Retina (tissue), 1 donor: Measurements from ENCODE around the gene SCAMP4.

Experiments used
- DNase-seq: peaks from one replicate; pipeline ENCODE4 v3.0.0-alpha.2; 2016

The SCAMP4 gene

DNA sequence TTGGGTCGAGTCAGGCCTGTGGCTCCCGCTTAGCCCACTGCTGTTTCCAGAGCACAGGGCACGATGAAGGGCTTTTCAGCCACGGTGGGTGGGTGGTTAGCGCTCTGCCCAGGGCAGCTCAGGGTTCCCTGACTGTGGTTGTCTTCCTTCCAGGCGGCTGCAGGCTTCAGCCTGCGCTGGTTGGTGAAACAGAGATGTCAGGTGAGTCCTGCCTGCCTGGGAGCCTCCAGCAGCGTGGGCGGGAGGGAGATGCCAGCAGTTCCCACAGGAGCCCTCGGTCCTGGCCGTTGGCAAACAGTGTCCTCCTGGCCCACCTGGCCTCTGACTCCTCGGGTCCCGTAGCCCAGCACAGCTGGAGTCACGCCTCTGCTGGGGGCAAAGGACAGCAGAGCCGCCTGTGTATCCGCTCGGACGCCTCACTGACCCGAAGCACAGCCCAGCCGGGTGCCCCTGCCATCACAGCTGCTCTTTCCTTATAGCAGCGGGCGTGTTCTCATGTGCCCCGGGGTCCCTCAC lies 9.7 kb downstream of the SCAMP4 start:
- DNase-seq: no peak

DNA sequence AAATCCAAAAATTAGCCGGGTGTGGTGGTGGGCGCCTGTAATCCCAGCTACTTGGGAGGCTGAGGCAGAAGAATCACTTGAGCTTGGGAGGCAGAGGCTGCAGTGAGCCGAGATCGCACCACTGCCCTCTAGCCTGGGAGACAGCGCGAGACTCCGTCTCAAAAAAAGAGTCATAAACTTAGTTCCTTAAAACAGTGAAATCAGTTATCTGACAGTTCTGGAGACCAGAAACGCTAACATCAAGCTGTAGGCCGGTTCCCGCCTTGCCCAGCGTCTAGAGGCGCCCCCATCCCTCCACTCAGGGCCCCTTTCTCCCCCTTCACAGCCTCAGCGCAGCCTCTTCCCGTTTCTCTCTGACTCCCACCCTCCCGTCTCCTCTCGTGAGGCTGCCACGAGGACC lies 11.9 kb downstream of the SCAMP4 start:
- DNase-seq: no peak

DNA sequence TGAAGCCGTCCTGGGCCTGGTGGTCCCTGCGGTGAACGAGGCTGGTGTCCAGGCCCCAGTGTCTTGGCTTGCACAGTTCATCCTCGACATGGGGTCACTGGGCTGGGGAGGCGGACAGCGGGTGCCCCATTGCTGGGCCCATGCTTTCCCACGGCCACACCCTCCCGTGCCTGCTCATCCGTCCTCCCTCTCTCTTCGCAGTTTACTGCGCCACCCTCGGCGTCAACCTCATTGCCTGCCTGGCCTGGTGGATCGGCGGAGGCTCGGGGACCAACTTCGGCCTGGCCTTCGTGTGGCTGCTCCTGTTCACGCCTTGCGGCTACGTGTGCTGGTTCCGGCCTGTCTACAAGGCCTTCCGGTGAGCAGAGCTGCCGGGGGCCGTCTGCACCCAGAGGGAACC lies 12.7 kb downstream of the SCAMP4 start:
- no peak for DNase-seq

DNA sequence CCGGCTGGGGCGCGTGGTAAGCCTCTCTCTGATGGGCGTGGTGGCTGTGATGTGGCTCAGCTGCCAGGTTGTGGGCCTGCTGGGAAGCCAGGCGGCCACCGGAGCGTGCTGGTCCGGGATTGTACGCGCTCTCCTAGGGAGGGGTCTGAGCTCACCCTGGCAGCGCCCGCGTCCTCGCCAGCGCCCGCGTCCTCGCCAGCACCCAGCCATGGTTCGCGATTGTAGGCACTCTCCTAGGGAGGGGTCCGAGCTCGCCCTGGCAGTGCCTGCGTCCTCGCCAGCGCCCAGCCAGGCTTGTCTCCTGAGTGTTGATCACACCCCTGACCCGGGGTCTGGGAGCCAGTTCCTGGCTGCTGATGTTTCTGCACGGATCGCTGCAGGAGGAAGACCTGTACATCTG lies 13.8 kb downstream of the SCAMP4 start:
- DNase-seq: no peak

DNA sequence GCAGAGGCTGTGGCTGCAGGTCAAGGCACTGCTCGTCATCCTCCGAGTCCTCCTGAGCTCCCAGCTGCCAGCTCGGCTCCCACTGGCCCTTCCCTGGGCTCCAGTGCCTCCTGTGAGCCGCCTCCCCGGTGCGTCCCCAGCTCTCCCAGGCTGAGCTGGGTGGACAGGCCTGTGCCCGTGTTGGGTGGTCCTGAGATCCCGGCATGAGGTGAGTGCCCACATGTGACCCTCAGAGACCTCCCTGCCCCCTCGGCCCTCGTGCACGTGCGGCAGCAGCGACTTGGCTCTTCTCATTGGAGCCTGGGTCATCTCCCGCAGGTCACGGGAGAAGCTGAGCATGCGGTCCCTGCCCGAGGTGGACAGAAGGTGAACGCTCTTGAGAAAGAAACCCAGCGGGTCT lies 15.4 kb downstream of the SCAMP4 start:
- no peak for DNase-seq

DNA sequence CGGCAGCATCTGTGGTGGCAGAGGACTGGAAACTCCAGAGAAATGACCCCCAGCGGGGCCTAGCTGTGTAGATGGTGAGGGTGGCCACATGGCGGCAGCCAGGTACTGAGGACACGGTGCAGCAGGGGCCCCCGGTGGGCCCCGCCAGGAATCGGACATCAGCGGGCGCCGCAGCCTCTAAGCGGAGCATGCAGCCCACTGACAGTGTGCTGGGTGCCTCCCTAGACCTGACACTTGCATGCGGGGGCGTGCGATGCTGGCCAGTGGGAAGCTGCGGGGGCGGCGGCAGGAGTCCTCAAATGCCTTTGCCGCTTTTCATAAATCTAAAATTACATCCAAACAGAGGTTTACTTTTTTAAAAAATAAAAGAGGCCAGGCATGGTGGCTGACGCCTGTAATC lies 16.1 kb downstream of the SCAMP4 start:
- no peak for DNase-seq

DNA sequence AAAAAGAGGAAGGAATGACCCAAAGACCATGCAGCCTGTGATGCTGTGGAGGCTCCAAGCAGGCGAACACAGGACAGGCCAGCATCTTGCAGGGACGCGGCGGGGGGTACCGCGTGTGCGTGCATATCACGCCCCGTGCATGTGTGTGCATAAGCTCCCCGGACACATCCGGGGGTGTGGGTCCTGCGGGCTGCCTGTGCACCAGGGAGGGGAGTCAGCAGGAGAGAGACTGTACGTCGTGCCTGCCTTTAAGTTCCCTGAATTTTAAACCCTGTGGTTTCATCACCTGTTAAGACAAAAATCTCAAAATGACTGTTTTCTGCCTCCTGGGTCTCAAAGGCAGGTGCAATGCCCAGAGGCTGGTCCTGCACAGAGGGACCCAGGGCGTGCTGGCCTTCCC lies 16.6 kb downstream of the SCAMP4 start:
- no peak for DNase-seq

DNA sequence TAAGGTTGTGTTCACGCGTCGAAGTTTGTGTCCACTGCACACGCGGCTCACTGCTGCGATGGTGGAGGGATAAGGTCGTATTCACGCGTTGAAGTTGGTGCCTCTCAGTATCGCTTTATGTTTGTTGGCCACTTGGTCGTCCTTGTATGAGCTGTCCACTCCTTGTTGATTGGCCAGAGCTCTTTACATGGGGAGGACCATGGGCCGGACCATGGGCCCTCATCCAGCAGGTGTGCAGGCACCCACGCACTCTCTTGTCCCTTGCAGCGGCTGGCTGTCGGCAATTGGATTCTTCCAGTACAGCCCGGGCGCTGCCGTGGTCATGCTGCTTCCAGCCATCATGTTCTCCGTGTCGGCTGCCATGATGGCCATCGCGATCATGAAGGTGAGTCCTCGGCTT lies 17.6 kb downstream of the SCAMP4 start:
- no peak for DNase-seq

DNA sequence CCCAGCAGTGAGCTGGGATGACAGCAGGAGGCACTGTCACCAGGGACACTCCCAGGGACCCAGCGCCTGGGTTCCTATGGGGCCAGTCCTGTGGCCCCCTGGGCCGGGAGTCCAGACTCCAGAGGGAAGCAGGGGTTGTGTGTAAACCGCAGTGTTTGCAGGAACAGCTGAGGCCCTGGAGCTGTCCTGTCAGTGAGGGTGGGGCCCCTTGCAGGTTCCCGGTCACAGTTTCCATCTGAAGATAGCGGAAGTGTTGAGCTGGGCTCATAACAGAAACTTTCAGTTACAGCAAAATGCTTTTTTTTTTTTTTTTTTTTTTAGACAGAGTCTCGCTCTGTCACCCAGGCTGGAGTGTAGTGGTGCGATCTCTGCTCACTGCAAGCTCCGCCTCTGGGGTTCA lies 18.1 kb downstream of the SCAMP4 start:
- DNase-seq: no peak

DNA sequence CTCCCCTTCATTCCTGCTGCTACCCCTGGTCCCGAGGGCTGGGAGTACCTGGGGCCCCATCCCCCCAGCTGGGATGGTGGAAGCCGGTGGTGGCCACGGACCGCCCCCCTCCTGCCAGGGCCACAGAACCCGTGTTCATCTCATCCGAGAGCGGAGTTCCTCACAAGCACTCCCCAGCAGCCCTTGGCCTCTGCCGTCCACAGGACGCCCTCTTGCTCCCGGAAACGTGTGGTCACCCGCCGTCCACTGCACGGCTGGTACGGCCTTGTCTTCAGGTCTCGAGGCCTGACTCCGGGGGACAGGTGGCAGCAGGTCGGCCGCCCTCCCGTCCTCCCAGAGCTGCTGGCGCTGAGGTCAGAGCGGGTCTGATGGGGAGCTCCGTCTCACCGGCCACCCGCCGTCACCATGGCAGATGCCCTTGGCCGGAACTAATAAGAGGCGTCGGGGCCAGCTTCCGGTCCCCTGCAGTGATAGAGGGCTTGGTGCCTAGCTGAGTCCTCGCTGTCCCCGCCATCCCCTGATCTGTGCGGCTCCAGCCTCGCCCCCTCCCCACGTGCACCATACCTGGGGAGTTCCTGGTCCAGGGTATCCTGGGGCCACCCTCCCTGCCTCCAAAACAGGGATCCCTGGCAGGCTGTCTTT lies 19.2 kb downstream of the SCAMP4 start:
- DNase-seq: no peak

DNA sequence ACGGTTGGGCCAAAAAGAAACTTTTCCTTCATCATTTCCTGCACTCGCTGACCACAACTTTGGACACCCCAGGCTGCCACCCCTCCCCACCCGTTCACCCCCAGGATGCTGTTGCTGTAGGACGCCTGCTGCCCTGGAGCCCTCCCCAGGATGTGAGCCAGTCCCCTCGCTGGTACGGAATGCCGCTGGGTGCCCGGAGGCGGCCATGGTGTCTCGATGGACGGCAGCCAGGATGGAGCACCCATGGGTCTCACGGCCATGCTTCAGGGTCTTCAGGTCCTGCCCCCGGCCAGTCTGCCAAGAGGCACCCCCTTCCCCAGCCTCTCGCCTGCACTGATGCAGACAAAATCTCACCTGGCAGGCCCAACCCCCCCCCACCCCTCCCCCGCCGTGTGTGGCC lies 20.3 kb downstream of the SCAMP4 start:
- no peak for DNase-seq

DNA sequence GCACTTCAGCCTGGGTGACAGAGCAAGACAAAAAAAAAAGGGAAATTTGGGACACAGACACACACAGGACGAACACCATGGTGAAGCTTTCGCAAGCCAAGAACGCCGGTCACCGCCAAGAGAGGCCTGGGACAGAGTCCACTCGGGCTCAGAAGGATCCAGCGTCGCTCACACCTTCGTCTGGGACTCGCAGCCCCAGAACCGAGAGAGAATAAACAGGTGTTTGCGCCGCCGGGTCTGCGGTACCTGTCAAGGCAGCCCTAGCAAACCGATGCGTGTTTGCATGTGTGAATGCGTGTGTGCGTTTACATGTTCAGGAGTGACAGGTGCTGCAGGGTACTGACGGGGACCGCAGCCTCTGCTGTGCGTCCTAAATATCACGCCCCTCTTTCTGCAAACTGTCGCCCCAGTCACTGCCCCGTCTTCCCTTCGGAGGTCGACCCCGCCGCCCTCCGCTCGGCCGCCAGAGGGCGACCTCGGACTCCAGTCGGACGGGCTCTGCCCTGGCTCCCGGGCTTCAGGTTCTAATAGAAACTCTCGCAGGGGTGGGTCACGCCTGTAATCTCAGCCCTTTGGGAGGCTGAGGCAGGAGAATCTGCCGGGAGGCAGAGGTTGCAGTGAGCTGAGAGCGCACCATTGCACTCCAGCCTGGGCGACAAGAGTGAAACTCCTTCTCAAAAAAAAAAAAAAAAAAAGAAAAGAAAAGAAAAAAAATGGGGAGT lies 24.0 kb downstream of the SCAMP4 start:
- peak; percentile 90 for DNase-seq

DNA sequence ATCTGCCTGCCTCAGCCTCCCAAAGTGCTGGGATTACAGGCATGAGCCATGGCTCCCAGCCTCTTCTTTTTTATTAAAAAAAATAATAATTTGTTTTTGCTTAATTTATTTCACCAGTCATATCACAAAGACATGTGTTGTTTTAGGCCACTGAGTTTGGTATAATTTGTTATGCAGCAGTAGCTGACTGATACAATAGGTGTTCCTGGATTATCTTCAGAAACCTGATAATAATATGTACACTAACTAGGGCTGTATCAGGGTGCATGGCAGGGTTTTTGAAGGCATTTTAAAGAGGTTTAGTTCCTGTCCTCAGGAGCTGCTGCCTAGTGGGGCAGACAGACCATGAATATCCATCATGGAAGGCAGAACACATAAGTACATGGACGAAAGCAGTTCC lies 26.2 kb downstream of the SCAMP4 start:
- DNase-seq: no peak

DNA sequence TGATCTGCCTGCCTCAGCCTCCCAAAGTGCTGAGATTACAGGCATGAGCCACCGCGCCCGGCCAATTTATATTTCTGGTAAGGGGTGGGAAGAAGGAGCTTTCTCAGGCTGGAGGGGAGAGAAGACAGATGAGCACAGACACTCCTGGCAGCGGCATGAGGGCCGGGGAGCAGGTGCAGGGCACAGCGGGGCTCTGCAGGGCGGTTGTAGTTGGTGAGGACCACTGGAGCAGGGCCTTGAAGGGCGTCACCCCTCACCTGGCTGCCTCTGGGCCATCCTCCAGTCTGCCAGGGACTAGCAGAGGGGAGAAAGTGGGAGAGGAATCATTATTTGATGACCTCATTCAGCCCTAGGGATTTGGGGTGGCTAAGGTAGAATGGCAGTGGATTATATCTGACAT lies 27.2 kb downstream of the SCAMP4 start:
- no peak for DNase-seq

DNA sequence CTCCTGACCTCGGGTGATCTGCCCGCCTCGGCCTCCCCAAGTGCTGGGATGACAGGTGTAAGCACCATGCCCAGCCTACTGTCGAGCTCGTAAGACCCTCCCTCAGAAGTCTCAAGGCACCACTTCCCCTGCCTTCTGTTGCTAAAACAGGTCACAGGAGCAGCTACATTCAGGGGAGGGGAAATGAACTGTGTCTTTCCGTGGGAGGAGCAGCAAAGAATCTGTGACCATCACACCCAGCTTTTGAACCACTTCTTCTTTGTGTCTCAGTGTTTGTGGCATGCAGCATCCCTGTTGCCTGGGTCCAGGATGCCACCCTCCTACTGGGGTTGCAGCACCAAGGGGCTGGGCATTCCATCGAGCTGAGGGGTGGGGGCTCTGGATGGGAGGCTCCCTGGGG lies 28.0 kb downstream of the SCAMP4 start:
- DNase-seq: no peak

DNA sequence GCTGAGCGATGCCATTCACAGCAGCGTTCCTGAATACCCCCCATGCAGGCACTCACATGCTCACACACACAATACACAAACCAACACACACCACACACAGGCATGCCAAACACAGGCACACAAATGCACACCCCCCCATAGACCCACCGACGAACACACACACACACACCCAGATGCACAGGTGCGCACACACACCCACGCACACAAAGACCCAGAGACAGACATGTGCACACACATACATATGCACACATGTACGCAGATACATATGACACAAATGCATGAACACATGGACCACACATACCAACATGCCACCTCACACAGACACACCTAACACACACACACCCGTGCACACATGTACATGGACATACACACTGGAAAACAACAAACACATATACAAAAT lies 28.7 kb downstream of the SCAMP4 start:
- no peak for DNase-seq

DNA sequence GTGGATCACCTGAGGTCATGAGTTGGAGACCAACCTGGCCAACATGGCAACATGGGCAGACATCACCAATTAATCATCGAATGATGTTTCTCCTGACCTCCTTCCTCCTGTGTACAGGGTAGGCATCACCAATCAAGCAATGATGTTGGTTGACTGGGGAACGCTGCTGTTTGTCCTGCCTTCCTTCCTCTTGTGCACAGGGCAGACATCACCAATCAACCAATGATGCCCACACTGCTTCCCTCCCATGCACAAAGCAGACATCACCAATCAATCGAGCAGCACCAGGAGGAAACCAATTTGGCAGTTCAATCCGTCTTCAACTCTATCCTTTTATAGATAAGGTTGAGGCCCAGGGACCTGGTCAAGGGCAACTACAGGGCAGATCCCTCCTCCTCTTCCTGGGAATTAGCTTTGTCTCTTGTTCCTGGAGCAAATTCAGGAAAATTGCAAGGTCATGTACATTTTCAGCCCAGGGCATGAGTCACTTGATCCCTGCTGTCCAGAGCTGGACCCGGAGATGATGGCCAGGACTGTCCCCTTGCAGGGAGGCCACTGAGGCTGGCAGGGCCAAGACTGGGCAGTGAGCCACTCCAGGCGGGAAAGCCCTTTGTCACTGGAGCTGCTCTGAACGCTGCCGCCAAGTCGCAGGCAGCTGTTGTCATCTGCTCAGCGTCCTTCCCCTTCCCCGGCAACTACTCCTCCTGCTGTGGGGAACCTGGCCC lies 30.4 kb downstream of the SCAMP4 start:
- DNase-seq: no peak

DNA sequence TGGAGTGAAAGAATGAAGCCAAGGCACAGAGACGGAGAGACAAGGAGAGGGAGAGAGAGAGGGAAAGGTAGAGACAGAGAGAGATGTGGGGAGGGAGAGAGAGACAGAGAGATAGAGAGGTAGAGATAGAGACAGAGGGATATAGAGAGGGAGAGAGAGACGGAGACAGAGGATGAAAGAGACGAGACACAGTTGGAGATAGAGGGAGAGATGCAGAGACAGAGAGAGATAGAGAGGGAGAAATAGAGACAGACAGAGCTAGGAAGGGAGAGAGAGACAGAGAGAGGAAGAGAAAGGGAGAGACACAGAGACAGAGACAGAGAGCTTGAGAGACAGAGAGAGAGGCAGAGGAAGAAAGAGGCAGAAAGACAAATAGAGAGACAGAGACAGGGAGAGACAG lies 31.2 kb downstream of the SCAMP4 start:
- no peak for DNase-seq

DNA sequence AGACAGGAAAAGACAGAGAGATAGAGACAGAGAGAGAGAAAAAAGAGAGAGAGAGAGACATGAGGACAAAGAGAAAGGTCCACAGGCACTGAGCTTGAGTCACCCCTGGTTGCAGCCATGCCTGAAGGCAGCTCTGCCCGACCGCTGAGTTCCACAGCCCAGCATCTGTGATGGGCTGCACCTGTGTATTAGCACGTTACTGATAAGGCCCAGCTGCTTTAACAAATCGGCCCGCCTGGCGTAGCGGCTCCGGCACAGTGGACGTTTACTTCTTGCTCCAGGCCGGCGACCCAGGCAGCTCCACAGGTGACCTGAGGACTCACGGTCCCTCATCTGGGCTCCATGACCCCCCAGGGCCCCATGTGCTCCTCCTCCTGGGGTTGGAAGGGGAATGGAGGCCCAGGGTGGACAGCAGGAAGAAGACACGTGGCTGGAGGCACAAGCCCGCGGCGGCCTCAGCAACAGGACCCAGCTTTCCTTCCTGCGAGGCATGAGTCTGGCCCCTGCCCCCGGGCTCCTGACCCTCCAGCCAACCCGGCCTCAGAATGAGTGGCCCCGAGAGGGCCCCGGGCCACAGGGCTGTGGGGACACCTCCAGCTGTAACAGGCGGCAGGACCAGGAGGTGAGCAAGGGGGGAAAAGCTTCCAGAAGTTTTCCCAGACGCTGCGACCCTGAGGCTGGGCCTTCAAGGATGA lies 31.9 kb downstream of the SCAMP4 start:
- DNase-seq: no peak

DNA sequence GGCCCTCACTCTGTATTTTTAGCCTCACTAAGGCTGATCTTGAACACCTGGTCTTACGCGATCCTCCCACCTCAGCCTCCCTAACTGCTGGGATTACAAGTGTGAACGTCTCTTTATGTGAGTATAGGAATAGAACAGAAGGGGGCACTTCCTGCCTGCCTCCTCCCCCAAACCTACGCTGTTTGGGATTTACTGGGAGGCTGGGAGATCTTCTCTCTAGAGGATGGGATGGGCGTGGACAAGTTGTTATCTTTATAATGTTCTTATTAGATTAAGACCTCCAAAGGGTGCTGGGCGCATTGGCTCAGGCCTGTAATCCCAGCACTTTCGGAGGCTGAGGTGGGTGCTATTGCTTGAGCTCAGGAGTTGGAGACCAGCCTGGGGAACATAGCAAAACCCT lies 32.9 kb downstream of the SCAMP4 start:
- DNase-seq: no peak

DNA sequence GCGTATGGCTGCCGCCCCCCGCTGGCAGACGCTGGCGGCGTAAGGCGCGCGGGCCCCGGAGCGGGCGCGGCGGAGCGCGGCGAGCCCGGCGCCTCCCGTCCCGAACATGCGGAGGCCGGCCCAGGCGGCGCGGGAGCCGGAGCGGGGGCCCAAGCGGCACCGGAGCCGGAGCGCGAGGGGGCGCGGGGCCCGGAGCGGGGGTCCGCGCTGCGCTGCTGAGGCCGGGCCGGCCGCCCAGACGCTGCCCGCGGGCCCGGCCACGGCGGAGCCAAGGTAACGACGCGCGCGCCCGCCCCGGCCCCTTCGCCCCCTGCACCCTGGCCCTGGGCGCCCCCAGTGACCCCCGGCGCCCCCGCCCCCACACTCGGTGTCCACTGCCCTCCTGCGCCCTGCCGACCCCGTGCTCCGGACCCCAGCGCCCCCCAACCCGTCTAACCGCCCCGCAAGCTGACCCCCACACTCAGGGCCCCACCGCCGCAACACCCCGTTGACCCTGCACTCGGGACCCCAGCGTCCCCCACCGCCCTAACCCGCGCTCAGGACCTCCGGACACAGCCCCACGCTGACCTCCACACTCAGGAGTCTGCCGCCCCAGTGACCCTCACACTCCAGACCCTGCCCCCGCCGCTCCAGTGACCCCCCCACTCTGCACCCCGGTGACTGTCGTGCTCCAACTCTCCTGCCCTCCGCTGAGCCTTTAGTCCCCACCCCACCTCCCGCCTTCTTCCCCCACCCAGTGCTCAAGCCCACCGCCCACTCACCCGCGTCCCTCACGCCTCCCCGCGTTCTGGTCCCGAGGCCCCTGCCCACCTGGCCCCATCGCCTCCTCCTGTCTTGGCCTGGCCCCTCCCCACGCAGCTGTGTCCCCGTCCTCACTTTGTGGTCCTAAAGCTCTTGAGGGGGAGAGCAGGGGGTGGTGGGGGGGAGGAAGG lies 36.2 kb downstream of the SCAMP4 start, which contains the start of gene CSNK1G2:
Gene CSNK1G2, plus strand, starts transcription at position 27 of the 932 bp plus-strand sequence. CDS start 28,601 bp downstream, outside the sequence.
- no peak for DNase-seq
